H1 (cell line): ENCODE measurements around the gene KCNQ2. TPM values are rescaled to one million over a fixed set of nuclear protein-coding genes. Genes with fewer than 3 reads are reported as not detected.

ENCODE experiments used
- CTCF ChIA-PET: fragments of 300-600 bp; sonication (Branson Sonifier 250); formaldehyde crosslinking; loops from one replicate; lab custom pipeline; 2021; ENCODE audit not compliant: partially characterized antibody; lab: Charles Lee
- POLR2A ChIA-PET: fragments of 300-600 bp; sonication (Branson Sonifier 250); formaldehyde crosslinking; loops from one replicate; lab custom pipeline; 2021; ENCODE audit warnings: inconsistent platforms; ENCODE audit not compliant: partially characterized antibody; lab: Charles Lee
- DNase-seq, 2 experiments: peaks; one replicate each; pipeline versions ENCODE4 v3.0.0 to v3.0.0-alpha.2; 2010 to 2022; ENCODE audit warnings: low spot score in 2 of 2, low read depth in 1 of 2, mixed read lengths in 1 of 2
- FAIRE-seq: peaks from 2 replicates; lab custom pipeline; 2011; peaks lifted over from hg19 to GRCh38; lab: Jason Lieb, UNC
- H2AFZ ChIP-seq: 2 replicates; pipeline ENCODE4 v1.8.1; 2012; ENCODE audit warnings: low read length, inconsistent platforms
- H2AK5ac ChIP-seq: 2 replicates; pipeline ENCODE4 v1.6.1; 2013; ENCODE audit warnings: low read depth, low read length
- H2BK120ac ChIP-seq: replicated peaks from 2 replicates; pipeline ENCODE3; 2013; ENCODE audit warnings: low read depth, low read length, inconsistent platforms
- H2BK12ac ChIP-seq: 2 replicates; pipeline ENCODE4 v1.6.1; 2013; ENCODE audit warnings: low read depth, low read length
- H2BK15ac ChIP-seq: 2 replicates; pipeline ENCODE4 v1.6.1; 2013; ENCODE audit warnings: low read length
- H2BK20ac ChIP-seq: 2 replicates; pipeline ENCODE4 v1.6.1; 2013; ENCODE audit warnings: low read length
- H2BK5ac ChIP-seq: 2 replicates; pipeline ENCODE4 v1.6.1; 2013; ENCODE audit warnings: low read depth, low read length
- H3K14ac ChIP-seq: 2 replicates; pipeline ENCODE4 v1.6.1; 2013; ENCODE audit warnings: inconsistent platforms; ENCODE audit not compliant: insufficient read length
- H3K18ac ChIP-seq: 2 replicates; pipeline ENCODE4 v1.6.1; 2013; ENCODE audit warnings: low read length; ENCODE audit errors: extremely low read depth
- H3K23ac ChIP-seq: 2 replicates; pipeline ENCODE4 v1.6.1; 2013; ENCODE audit warnings: inconsistent platforms; ENCODE audit not compliant: insufficient read length
- H3K23me2 ChIP-seq: 2 replicates; pipeline ENCODE4 v1.6.1; 2013; ENCODE audit warnings: low read depth, low read length
- H3K27ac ChIP-seq: 2 replicates; pipeline ENCODE4 v1.6.1; 2011; ENCODE audit warnings: low read depth, low read length, inconsistent platforms
- H3K27me3 ChIP-seq, 4 experiments: replicated peaks in 1 of 4; 1 replicate in 1 of 4; 2 replicates in 3 of 4; pipeline versions ENCODE4 v1.6.1 to v1.8.1; 2011 to 2013; ENCODE audit warnings: low read length in 3 of 4, mild to moderate bottlenecking in 3 of 4, inconsistent platforms in 2 of 4, mixed read lengths in 2 of 4, moderate library complexity in 1 of 4; ENCODE audit not compliant: control insufficient read depth in 3 of 4, insufficient read depth in 3 of 4; ENCODE audit errors: extremely low read depth in 1 of 4
- H3K36me3 ChIP-seq, 4 experiments: 2 replicates each; pipeline versions ENCODE4 v1.6.1 to v1.8.1; 2011 to 2013; ENCODE audit warnings: mild to moderate bottlenecking in 4 of 4, low read length in 3 of 4, moderate library complexity in 2 of 4, control low read depth in 1 of 4, inconsistent platforms in 1 of 4; ENCODE audit not compliant: insufficient read depth in 4 of 4, control insufficient read depth in 2 of 4
- H3K4ac ChIP-seq: replicated peaks from 2 replicates; pipeline ENCODE3; 2013; ENCODE audit warnings: low read length, low read depth, mixed read lengths, inconsistent platforms; ENCODE audit not compliant: insufficient read length
- H3K4me1 ChIP-seq, 4 experiments: replicated peaks in 1 of 4; 1 replicate in 1 of 4; 2 replicates in 3 of 4; pipeline versions ENCODE4 v1.6.1 to v1.8.1; 2011 to 2013; ENCODE audit warnings: low read length in 3 of 4, inconsistent platforms in 2 of 4, mixed read lengths in 1 of 4; ENCODE audit not compliant: insufficient read depth in 4 of 4, control insufficient read depth in 3 of 4
- H3K4me2 ChIP-seq, 2 experiments: 2 replicates each; pipeline versions ENCODE4 v1.6.1 to v1.8.1; 2011 to 2013; ENCODE audit warnings: low read depth in 2 of 2, low read length in 2 of 2, control low read depth in 1 of 2, inconsistent platforms in 1 of 2, mild to moderate bottlenecking in 1 of 2; ENCODE audit not compliant: insufficient read depth in 1 of 2
- H3K4me3 ChIP-seq, 4 experiments: fragments of 200-600, 300-600 bp in 1 of 4; sonication (generic), shearing (Covaris generic), sonication (Bioruptor Twin) in 1 of 4; 2 replicates each; pipeline versions ENCODE4 v1.5.1 to v1.8.1; 2011 to 2016; ENCODE audit warnings: low read length in 4 of 4, low read depth in 3 of 4, control low read depth in 2 of 4, inconsistent platforms in 2 of 4, mild to moderate bottlenecking in 2 of 4, mixed read lengths in 1 of 4, moderate library complexity in 1 of 4; ENCODE audit not compliant: insufficient read depth in 2 of 4; ENCODE audit errors: extremely low read depth in 1 of 4
- H3K56ac ChIP-seq: replicated peaks from 2 replicates; pipeline ENCODE3; 2013; ENCODE audit warnings: low read depth, mild to moderate bottlenecking, mixed read lengths, low read length, inconsistent platforms; ENCODE audit not compliant: insufficient read length
- H3K79me1 ChIP-seq: 2 replicates; pipeline ENCODE4 v1.6.1; 2013; ENCODE audit warnings: low read depth, low read length, control low read depth
- H3K79me2 ChIP-seq, 2 experiments: 2 replicates each; pipeline versions ENCODE4 v1.6.1 to v1.8.1; 2012 to 2013; ENCODE audit warnings: low read length in 2 of 2, mild to moderate bottlenecking in 2 of 2, inconsistent platforms in 1 of 2; ENCODE audit not compliant: insufficient read depth in 2 of 2, control insufficient read depth in 1 of 2
- H3K9ac ChIP-seq, 4 experiments: replicated peaks in 1 of 4; 1 replicate in 1 of 4; 2 replicates in 3 of 4; pipeline versions ENCODE4 v1.6.1 to v1.8.1; 2011 to 2013; ENCODE audit warnings: low read depth in 3 of 4, low read length in 3 of 4, control low read depth in 2 of 4, mild to moderate bottlenecking in 2 of 4, moderate library complexity in 2 of 4, inconsistent platforms in 1 of 4; ENCODE audit errors: extremely low read depth in 1 of 4
- H3K9me3 ChIP-seq, 2 experiments: 2 replicates each; pipeline versions ENCODE4 v1.6.1 to v1.8.1; 2012 to 2013; ENCODE audit warnings: mild to moderate bottlenecking in 2 of 2, moderate library complexity in 2 of 2, control low read depth in 1 of 2, inconsistent platforms in 1 of 2, low read depth in 1 of 2, low read length in 1 of 2, mixed read lengths in 1 of 2; ENCODE audit not compliant: insufficient read depth in 2 of 2
- H4K20me1 ChIP-seq, 2 experiments: replicated peaks in 1 of 2; 2 replicates each; pipeline versions ENCODE3 to v1.8.1; 2011 to 2013; ENCODE audit warnings: inconsistent platforms in 2 of 2, low read length in 2 of 2, mild to moderate bottlenecking in 1 of 2; ENCODE audit not compliant: insufficient read depth in 2 of 2, control insufficient read depth in 1 of 2
- H4K5ac ChIP-seq: 2 replicates; pipeline ENCODE4 v1.6.1; 2013; ENCODE audit warnings: low read length, low read depth, mixed read lengths, inconsistent platforms; ENCODE audit not compliant: insufficient read length
- H4K8ac ChIP-seq: 2 replicates; pipeline ENCODE4 v1.8.0; 2013; ENCODE audit warnings: mild to moderate bottlenecking, moderate library complexity, low read length, inconsistent platforms; ENCODE audit not compliant: insufficient read depth; ENCODE audit errors: extremely low read depth
- H4K91ac ChIP-seq: replicated peaks from 2 replicates; pipeline ENCODE3; 2013; ENCODE audit warnings: low read length, mixed read lengths, inconsistent platforms; ENCODE audit not compliant: insufficient read length
- ASH2L ChIP-seq: fragments of 200-600, 300-600 bp; sonication (generic); IDR thresholded peaks from one replicate; pipeline ENCODE4 v1.7.1; 2017; ENCODE audit warnings: low read length
- BCL11A ChIP-seq, 2 experiments: IDR thresholded peaks; one replicate each; pipeline ENCODE4 v1.6.1; 2011; ENCODE audit warnings: low read depth in 2 of 2, low read length in 2 of 2, mild to moderate bottlenecking in 2 of 2
- CHD2 ChIP-seq: IDR thresholded peaks from 2 replicates; pipeline ENCODE4 v1.6.1; 2012; ENCODE audit warnings: low read length, improper control_type of control experiment
- EZH2 ChIP-seq: fragments of 200-600 bp; sonication (generic); IDR thresholded peaks from 2 replicates; pipeline ENCODE4 v1.7.1; 2012; ENCODE audit warnings: low read depth, mild to moderate bottlenecking, moderate library complexity, low read length, inconsistent platforms; ENCODE audit not compliant: severe bottlenecking
- GABPA ChIP-seq: IDR thresholded peaks from 2 replicates; pipeline ENCODE4 v1.6.1; 2011; ENCODE audit warnings: mild to moderate bottlenecking, low read length, moderate library complexity, borderline replicate concordance; ENCODE audit not compliant: insufficient read depth
- JUND ChIP-seq: IDR thresholded peaks from 2 replicates; pipeline ENCODE4 v1.6.1; 2011; ENCODE audit warnings: mild to moderate bottlenecking, improper control_type of control experiment, low read length
- NRF1 ChIP-seq: IDR thresholded peaks from 2 replicates; pipeline ENCODE4 v1.6.1; 2011; ENCODE audit warnings: mild to moderate bottlenecking, low read depth, low read length, improper control_type of control experiment
- PHF8 ChIP-seq: fragments of 200-600 bp; sonication (generic); conservative IDR thresholded peaks from 2 replicates; pipeline ENCODE4 v1.7.1; 2012; ENCODE audit warnings: low read depth, mild to moderate bottlenecking, inconsistent platforms, low read length, moderate library complexity
- SIN3A ChIP-seq, 2 experiments: IDR thresholded peaks in 1 of 2; conservative IDR thresholded peaks in 1 of 2; 2 replicates each; pipeline ENCODE4 v1.6.1; 2011 to 2012; ENCODE audit warnings: low read length in 2 of 2, improper control_type of control experiment in 1 of 2, low read depth in 1 of 2, mild to moderate bottlenecking in 1 of 2
- SP2 ChIP-seq: IDR thresholded peaks from 2 replicates; pipeline ENCODE4 v1.6.1; 2012; ENCODE audit warnings: mild to moderate bottlenecking, low read length, inconsistent platforms
- SP4 ChIP-seq: IDR thresholded peaks from 2 replicates; pipeline ENCODE4 v1.6.1; 2012; ENCODE audit warnings: low read length, inconsistent platforms
- SRF ChIP-seq: IDR thresholded peaks from 2 replicates; pipeline ENCODE4 v1.6.1; 2011; ENCODE audit warnings: mild to moderate bottlenecking, low read depth, low read length, moderate library complexity
- TBP ChIP-seq: IDR thresholded peaks from 2 replicates; pipeline ENCODE4 v1.6.1; 2011; ENCODE audit warnings: low read depth, low read length, improper control_type of control experiment
- WGBS, 2 experiments: shearing (Covaris generic) in 1 of 2; methylation state at CpG; one replicate each; pipeline versions ENCODE4 v1.1.6 to v1.1.7; 2013 to 2015; ENCODE audit warnings: low lambda C conversion rate in 2 of 2, mixed read lengths in 2 of 2, inconsistent platforms in 1 of 2, low coverage in 1 of 2, missing lambda C conversion rate in 1 of 2; ENCODE audit not compliant: insufficient replicate concordance in 2 of 2, insufficient coverage in 1 of 2, insufficient read length in 1 of 2; ENCODE audit errors: extremely low coverage in 1 of 2, missing lambda C conversion rate in 1 of 2; 5-methylcytosine and 5-hydroxymethylcytosine counted together
- polyA plus RNA-seq, 7 experiments: library from polyadenylated mRNA; depleted of rRNA in 3 of 7; stranded (reverse) in 5 of 7; unstranded in 2 of 7; fragments of >200 nt in 5 of 7; fragments of 200-250 nt in 2 of 7; gene quantifications; 1 replicate in 5 of 7; 2 replicates in 1 of 7; 4 replicates in 1 of 7; pipeline versions ENCODE4 v1.2.1 to v1.2.3, GENCODE V29; 2011 to 2013; ENCODE audit warnings: missing spikeins in 2 of 7, mixed read lengths in 2 of 7
- total RNA-seq: library from RNA; stranded (reverse); fragmentation: NEBNext Ultra II Directional; extraction: Animal tissue kit (Norgen Biotek cat#: 25700); gene quantifications from 2 replicates; pipeline ENCODE4 v1.2.1, GENCODE V29; 2021

KCNQ2 gene
- total and polyA plus RNA-seq, 2 of the 8 experiments (the other 6 are each of a cell fraction or from before 2014, with no cell fraction given): 82.6 to 243 TPM

GRCh38 chr20:63508072-63508768, 35.8 kb upstream of the KCNQ2 start:
- Histone ChIP-seq H3K4ac (no peak overlapping the region), H3K23ac (no peak overlapping the region), H2BK5ac (no peak overlapping the region; the same call in 1 of the 2 replicates), H2BK20ac (no peak overlapping the region), H3K27me3 (no peaks in the 10 kb centered on the region; a peak in 1 of 7 replicates), H2AFZ (no peak overlapping the region), H3K14ac (no peak overlapping the region), H3K9ac (no peak overlapping the region), H4K91ac (no peak overlapping the region), H3K79me2 (no peaks in the 10 kb centered on the region), H3K4me1 (no peaks in the 10 kb centered on the region), H3K23me2 (no peaks in the 10 kb centered on the region), H3K56ac (no peak overlapping the region), H2BK12ac (no peak overlapping the region), H2BK120ac (no peak overlapping the region), H3K4me3 (no peak overlapping the region), H4K8ac (no peak overlapping the region), H3K9me3 (peaks cover 0 to 6% of the 10 kb centered on the region in 2 experiments; a peak in 2 of 4 replicates), H3K79me1 (no peaks in the 10 kb centered on the region), H3K36me3 (no peaks in the 10 kb centered on the region), H3K27ac (no peak overlapping the region), H4K20me1 (no peaks in the 10 kb centered on the region), H3K18ac (no peak overlapping the region), H2AK5ac (no peak overlapping the region), H4K5ac (no peak overlapping the region), H2BK15ac (no peak overlapping the region), H3K4me2 (no peak overlapping the region)
- DNase-seq: no peak
- FAIRE-seq: no peak
- WGBS, 2 experiments: 88% methylated on average over 33 of the region's 33 CpGs; no CpG with 5 or more reads in 1 of the 2 experiments
- CTCF ChIA-PET: interaction anchor here (0.9 to 1.2 kb wide), 2 partner anchors 9 to 11 kb away, joined by 3 to 10 read pairs; no protein-coding TSS in a partner anchor
- POLR2A ChIA-PET: interaction anchor here (0.7 to 1.4 kb wide), 3 partner anchors 13 to 92 kb away, joined by 4 to 7 read pairs (median 5); partner anchors contain the start of gene PPDPF
- TF ChIP-seq SP2: no peak
- no peak for TF ChIP-seq SP4
- no peak for TF ChIP-seq JUND
- TF ChIP-seq EZH2: no peak
- TF ChIP-seq BCL11A (IDR thresholded peaks at IDR 0.05; ENCODE audit: low read depth in 2 of 2, low read length in 2 of 2): no peak
- TF ChIP-seq TBP: no peak
- no peak for TF ChIP-seq CHD2
- TF ChIP-seq SIN3A (conservative IDR thresholded peaks at IDR 0.05 in 1 of 2, IDR thresholded peaks at IDR 0.05 in 1 of 2; ENCODE audit: low read depth in 1 of 2, low read length in 2 of 2): no peak
- TF ChIP-seq SRF: no peak
- TF ChIP-seq ASH2L: no peak
- TF ChIP-seq NRF1: no peak
- TF ChIP-seq PHF8: no peak
- TF ChIP-seq GABPA: no peak
